Activated CD8-positive, alpha-beta memory T cell treated with anti-CD3 and anti-CD28 coated beads for 24 hours (primary cell): ENCODE measurements around the gene TIMMDC1.
"Not testable (repeated sequence)": the region's sequence is repeated elsewhere in the genome, so short reads cannot be mapped to it uniquely, and the experiment has no call there.

Experiments used
- DNase-seq: peaks from one replicate; pipeline ENCODE4 v3.0.0-alpha.2; 2020

The TIMMDC1 gene

GRCh38 chr3:119557877-119558269 lies 59.5 kb downstream of the TIMMDC1 start:
- no peak for DNase-seq

- DNase-seq = no peak
Observed at GRCh38 chr3:119558626-119559317, 60.4 kb downstream of the TIMMDC1 start.

- peak; percentile 75 for DNase-seq
Observed at GRCh38 chr3:119559441-119559963, 61.2 kb downstream of the TIMMDC1 start, which contains the start of gene CD80. Gene CD80 (minus strand): TSS chr3:119559614. CDS start chr3:119557728, 1,886 bp downstream.

- DNase-seq = no peak
Observed at GRCh38 chr3:119560160-119560559, 61.8 kb downstream of the TIMMDC1 start.

GRCh38 chr3:119562307-119562961 lies 64.1 kb downstream of the TIMMDC1 start:
- DNase-seq = peak; percentile 68

GRCh38 chr3:119563334-119563733 lies 65.0 kb downstream of the TIMMDC1 start:
- not testable (repeated sequence) for DNase-seq

- no peak for DNase-seq
Observed at GRCh38 chr3:119569156-119569555, 70.8 kb downstream of the TIMMDC1 start.

GRCh38 chr3:119570229-119570628 lies 71.9 kb downstream of the TIMMDC1 start:
- DNase-seq = no peak

- DNase-seq = no peak
Observed at GRCh38 chr3:119571230-119571629, 72.9 kb downstream of the TIMMDC1 start.

GRCh38 chr3:119571688-119572087 lies 73.3 kb downstream of the TIMMDC1 start:
- DNase-seq = no peak
